Glutamatergic neuron (in vitro differentiated cells): ENCODE measurements around the gene PKD1L1. TPM values are rescaled to one million over a fixed set of nuclear protein-coding genes. Genes with fewer than 3 reads are reported as not detected.

Experiments
- DNase-seq: peaks from one replicate; pipeline ENCODE4 v3.0.0; 2022
- H3K27ac Mint-ChIP-seq: one replicate; pipeline ENCODE4 v1.8.0; 2020; ENCODE audit warnings: mild to moderate bottlenecking, mixed read lengths, inconsistent platforms; ENCODE audit not compliant: unreplicated experiment
- H3K27me3 Mint-ChIP-seq: one replicate; pipeline ENCODE4 v1.8.0; 2020; ENCODE audit warnings: mild to moderate bottlenecking, moderate library complexity, mixed read lengths, inconsistent platforms; ENCODE audit not compliant: unreplicated experiment
- H3K36me3 Mint-ChIP-seq: one replicate; pipeline ENCODE4 v1.8.0; 2020; ENCODE audit warnings: mild to moderate bottlenecking, mixed read lengths, inconsistent platforms; ENCODE audit not compliant: unreplicated experiment
- H3K4me1 Mint-ChIP-seq: one replicate; pipeline ENCODE4 v1.8.0; 2020; ENCODE audit warnings: mild to moderate bottlenecking, low read depth, mixed read lengths, inconsistent platforms; ENCODE audit not compliant: unreplicated experiment
- H3K4me3 Mint-ChIP-seq: one replicate; pipeline ENCODE4 v1.8.0; 2020; ENCODE audit warnings: mild to moderate bottlenecking, mixed read lengths, inconsistent platforms; ENCODE audit not compliant: unreplicated experiment
- H3K9me3 Mint-ChIP-seq: one replicate; pipeline ENCODE4 v1.8.0; 2020; ENCODE audit warnings: mild to moderate bottlenecking, moderate library complexity, mixed read lengths, inconsistent platforms; ENCODE audit not compliant: unreplicated experiment
- CTCF ChIP-seq: fragments of 200-600 bp; sonication (generic); IDR thresholded peaks from one replicate; pipeline ENCODE4 v1.5.0; 2021; ENCODE audit not compliant: partially characterized antibody, unreplicated experiment
- total RNA-seq: library from RNA; stranded (reverse); fragmentation: NEBNext Ultra II Directional; extraction: Animal tissue kit (Norgen Biotek cat#: 25700); gene quantifications from one replicate; pipeline ENCODE4 v1.2.1, GENCODE V29; 2021; ENCODE audit not compliant: unreplicated experiment

PKD1L1 gene
- total RNA-seq, 1 donor from 2014 or later, result 0.17 TPM

DNA sequence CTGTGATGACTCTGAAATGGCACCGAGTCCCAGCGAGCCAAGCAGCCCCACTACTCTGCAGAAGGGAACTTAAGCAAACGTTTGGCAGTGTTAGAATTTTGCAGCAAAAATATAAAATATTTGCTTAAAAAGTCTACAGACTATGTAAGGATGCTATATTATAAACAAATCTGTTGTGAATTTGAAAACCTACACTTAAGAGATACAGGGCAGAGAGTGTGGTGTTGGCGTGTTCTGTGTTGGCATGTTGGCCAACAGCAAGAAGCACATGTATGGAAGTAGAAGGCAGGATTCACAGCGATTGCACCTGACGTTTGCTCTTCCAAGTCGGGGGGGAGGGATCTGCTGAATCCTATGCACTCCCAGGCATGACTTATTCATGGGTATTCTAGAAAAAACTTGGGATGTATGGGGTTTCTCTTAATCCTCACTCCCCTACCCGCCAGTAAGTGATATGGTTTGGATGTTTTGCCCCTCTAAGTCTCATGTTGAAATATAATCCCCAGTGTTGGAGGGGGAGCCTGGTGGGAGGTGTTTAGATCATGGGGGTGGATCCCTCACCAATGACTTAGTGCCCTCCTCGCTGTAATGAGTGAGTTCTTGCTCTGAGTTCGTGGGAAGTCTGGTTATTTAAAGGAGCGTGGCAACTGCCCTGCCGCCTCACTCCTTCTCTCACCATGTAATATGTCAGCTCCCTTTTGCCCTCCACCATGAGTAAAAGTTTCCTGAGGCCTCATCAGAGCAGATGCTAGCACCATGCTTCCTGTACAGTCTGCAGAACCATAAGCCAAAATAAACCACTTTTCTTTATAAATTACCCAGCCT, 62.1 kb downstream of the PKD1L1 start:
- DNase-seq, result no peak
- H3K27me3 Mint-ChIP-seq, result peaks cover 3% of the 10 kb centered on the region
- no peaks in the 10 kb centered on the region for H3K4me1 Mint-ChIP-seq
- no peaks in the 10 kb centered on the region for H3K9me3 Mint-ChIP-seq
- TF ChIP-seq CTCF, result no peak
- H3K4me3 Mint-ChIP-seq, result no peak overlapping the region
- H3K27ac Mint-ChIP-seq, result no peak overlapping the region
- no peaks in the 10 kb centered on the region for H3K36me3 Mint-ChIP-seq

DNA sequence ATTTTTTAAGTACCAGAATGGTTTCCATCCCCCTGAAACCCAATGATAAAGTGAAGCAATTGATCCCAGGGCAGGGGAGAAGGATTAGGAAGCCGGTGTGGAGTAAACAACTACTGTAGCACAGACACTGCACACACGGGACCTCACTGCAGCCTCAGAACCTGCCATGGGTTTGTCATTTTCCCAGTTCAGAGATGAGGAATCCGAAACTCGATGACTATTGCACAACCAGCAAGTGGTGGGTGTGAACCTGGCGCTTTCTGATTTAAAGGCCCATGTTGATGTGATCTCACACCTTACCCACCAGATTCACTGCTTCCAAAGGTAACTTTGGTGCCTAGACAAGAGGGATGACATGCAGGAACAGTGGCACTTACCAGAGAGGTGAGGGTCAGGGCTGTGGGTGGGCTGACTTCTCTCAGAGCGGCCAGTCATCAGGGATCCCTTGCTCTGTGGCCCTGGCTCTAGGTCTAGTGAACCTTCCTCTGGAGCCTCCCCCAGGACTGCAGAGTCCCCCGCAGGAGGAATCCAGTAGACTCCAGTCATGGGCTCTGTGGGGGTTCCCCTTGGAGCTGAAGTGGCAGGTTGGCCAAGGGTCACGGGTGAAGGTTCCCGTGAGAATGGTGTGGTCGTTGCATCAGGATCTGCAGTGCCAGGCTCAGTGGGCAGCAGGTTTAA, 62.8 kb downstream of the PKD1L1 start:
- H3K4me3 Mint-ChIP-seq, result no peak overlapping the region
- H3K27ac Mint-ChIP-seq, result no peak overlapping the region
- no peak for TF ChIP-seq CTCF
- DNase-seq, result no peak
- H3K36me3 Mint-ChIP-seq, result no peaks in the 10 kb centered on the region
- no peaks in the 10 kb centered on the region for H3K9me3 Mint-ChIP-seq
- peaks cover 3% of the 10 kb centered on the region for H3K27me3 Mint-ChIP-seq
- no peaks in the 10 kb centered on the region for H3K4me1 Mint-ChIP-seq

GRCh38 chr7:47884675-47885074, 63.6 kb downstream of the PKD1L1 start:
- no peak for TF ChIP-seq CTCF
- H3K4me1 Mint-ChIP-seq, result no peaks in the 10 kb centered on the region
- H3K27ac Mint-ChIP-seq, result no peak overlapping the region
- peaks cover 3% of the 10 kb centered on the region for H3K27me3 Mint-ChIP-seq
- DNase-seq, result no peak
- H3K36me3 Mint-ChIP-seq, result no peaks in the 10 kb centered on the region
- no peak overlapping the region for H3K4me3 Mint-ChIP-seq
- H3K9me3 Mint-ChIP-seq, result no peaks in the 10 kb centered on the region

- no peak overlapping the region for H3K27ac Mint-ChIP-seq
- DNase-seq, result no peak
- H3K27me3 Mint-ChIP-seq, result peaks cover 3% of the 10 kb centered on the region
- no peaks in the 10 kb centered on the region for H3K36me3 Mint-ChIP-seq
- no peak for TF ChIP-seq CTCF
- H3K4me3 Mint-ChIP-seq, result no peak overlapping the region
- no peaks in the 10 kb centered on the region for H3K4me1 Mint-ChIP-seq
- H3K9me3 Mint-ChIP-seq, result no peaks in the 10 kb centered on the region
Measured at GRCh38 chr7:47882635-47883034, 65.6 kb downstream of the PKD1L1 start.

GRCh38 chr7:47881256-47881655, 67.0 kb downstream of the PKD1L1 start:
- no peak for DNase-seq
- no peaks in the 10 kb centered on the region for H3K9me3 Mint-ChIP-seq

More at GRCh38 chr7:47881256-47881655, 67.0 kb downstream of the PKD1L1 start:
- TF ChIP-seq CTCF, result no peak
- Mint-ChIP-seq H3K27ac (no peak overlapping the region), H3K4me1 (no peaks in the 10 kb centered on the region), H3K27me3 (peaks cover 3% of the 10 kb centered on the region), H3K36me3 (no peaks in the 10 kb centered on the region), H3K4me3 (no peak overlapping the region)
